HT1080 (cell line): ENCODE measurements around the gene FGFR2. TPM values are rescaled to one million over a fixed set of nuclear protein-coding genes. Genes with fewer than 3 reads are reported as not detected.
"Not testable (repeated sequence)": the region's sequence is repeated elsewhere in the genome, so short reads cannot be mapped to it uniquely, and the experiment has no call there.

ENCODE experiments used
- DNase-seq: peaks from one replicate; pipeline ENCODE4 v3.0.0-alpha.2; 2015; ENCODE audit warnings: low read depth
- total RNA-seq: library from RNA; depleted of rRNA; stranded (reverse); fragments of >200 nt; shearing (Covaris generic); gene quantifications from 2 replicates; pipeline ENCODE4 v1.2.3, GENCODE V29; 2014

The FGFR2 gene
- total RNA-seq, 1 experiment from 2014 or later: not detected

GRCh38 chr10:121556918-121557573 lies 41.2 kb downstream of the FGFR2 start:
- no peak for DNase-seq

GRCh38 chr10:121556455-121556854 lies 41.8 kb downstream of the FGFR2 start:
- no peak for DNase-seq

GRCh38 chr10:121554916-121555315 lies 43.3 kb downstream of the FGFR2 start:
- not testable (repeated sequence) for DNase-seq

DNA sequence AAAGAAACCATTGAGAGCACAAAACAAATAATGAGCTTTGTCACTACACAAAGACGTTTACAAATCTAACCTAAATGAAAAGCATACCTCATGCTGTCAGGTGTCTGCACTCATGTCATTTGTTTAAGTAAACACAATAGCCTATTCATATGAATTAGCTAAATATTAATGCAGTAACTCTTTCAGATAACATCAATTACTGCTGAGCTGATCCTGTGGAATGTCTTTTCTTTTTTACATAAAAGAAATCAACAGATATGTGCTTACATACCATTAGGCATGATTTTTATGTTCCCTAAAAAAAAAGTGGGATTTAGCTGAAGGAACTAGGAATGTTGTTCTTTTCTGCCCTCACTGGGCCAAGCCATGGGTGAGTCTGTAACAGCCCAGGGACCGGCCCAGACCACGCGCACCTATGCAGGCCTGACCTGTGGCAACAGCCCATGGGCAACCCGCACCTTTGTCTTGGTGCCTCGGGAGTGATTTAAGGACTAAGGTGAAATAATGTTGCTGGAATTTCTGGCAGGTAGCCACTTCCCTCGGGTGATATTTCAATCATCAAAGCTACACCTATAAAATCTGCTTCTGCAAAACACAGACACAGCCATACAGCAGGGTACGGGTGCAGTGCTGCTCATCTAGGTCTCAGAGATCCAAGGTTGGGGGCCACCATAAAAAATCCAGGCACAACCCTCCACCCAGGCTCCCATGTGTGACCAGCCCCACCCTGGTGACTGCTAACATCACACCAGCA lies 44.6 kb downstream of the FGFR2 start:
- DNase-seq: no peak

GRCh38 chr10:121552746-121553145 lies 45.5 kb downstream of the FGFR2 start:
- no peak for DNase-seq

DNA sequence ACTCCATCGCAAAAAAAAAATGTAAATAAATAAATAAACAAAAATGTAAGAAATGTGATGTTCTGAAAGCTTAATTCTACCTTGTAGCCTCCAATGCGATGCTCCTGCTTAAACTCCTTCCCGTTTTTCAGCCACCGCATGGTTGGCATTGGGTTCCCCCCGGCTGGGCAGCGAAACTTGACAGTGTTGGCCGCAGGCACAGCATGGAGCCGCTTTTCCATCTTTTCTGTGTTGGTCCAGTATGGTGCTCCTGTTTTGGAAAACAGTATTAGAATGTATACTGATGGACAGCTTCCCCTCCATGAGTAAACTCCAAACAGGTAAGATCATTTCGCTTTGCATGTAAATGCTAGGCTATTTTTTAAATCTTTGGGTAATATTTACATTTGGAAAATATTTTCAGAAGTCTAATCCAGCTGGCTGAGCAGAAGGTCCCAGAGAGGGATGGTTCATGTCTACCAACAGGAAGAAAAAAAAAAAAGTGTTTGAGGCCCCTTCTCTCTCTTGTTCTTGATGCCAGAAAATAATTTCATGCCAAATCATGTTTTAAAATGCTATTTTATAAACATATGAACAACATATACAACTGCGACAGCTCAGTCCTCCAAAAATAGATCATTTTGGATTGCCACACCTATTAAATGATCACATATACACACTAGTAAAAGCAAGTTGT lies 46.9 kb downstream of the FGFR2 start:
- DNase-seq: no peak

- DNase-seq: no peak
These were observed 53.9 kb downstream of the FGFR2 start for GRCh38 chr10:121544301-121544869.

DNA sequence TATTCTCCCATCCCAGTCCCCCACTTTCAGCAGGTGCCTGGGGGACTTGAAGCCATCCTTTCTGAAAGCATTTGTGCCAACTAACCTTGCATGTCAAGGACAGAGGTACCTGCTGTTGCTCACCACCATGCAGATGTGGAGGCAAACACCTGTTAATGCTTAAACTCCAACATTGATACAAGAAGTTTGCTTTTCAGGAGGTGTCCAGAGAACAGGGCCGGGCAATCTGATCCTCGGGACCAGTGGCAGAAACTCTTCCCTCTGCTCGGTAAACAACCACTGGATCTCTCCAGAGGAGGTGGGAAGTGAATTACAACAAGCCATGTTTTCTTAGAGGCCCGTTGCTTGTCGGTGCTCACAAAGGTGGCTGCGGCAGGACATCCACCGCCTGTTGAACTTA lies 54.7 kb downstream of the FGFR2 start:
- no peak for DNase-seq

- DNase-seq: no peak
These were observed 56.7 kb downstream of the FGFR2 start for GRCh38 chr10:121541450-121542120.

DNA sequence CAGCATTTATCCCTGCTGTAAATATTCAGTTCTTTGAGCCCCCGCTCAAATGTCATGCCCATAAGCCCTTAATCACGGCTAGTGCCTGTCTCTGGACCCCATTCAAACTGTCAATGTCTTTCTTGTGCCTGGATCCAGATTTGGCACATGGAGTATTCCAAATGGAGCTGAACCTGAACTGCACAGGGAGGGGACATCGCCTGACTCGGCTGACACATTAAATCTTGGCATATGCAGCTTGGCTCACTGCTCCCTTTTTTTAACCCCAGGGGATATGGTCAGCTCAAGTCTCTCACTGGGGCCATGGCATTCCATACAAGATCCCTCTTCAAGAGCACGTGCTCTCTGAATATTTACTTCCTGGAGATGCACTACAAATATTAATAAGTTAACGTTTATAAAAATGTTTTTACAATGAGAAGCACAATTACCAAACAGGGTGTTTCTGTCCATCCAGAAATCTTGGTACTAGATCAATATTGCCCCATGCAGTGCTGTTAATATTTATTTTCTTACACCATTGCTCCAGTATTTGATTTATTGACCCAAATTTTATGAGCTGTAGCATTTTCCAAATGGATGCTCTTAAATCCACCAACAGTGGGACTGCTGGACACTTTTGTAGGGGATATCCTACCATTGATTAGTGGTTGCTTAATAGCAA lies 57.4 kb downstream of the FGFR2 start:
- DNase-seq: no peak

- DNase-seq: no peak
These were observed 58.5 kb downstream of the FGFR2 start for GRCh38 chr10:121539786-121540185.

- no peak for DNase-seq
These were observed 61.8 kb downstream of the FGFR2 start for GRCh38 chr10:121536310-121536913.

DNA sequence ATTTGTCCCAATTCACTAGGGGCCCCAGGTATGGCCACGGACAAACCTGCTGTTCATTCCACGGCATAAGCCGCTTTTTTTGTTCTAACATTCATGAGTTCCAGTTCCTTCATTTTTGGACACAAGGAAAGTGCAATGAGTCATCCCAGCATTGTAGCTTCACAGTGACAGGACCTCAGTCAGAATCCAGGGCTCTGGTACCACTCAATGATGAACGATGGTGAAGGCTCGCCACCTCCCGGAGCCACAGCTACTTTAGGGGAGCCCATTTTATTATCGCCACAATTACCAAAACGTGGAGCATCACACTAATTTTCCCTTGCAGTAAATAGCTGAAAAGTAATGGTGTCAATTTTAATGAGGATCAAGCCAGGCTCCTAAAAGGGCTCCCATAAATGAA lies 62.9 kb downstream of the FGFR2 start:
- no peak for DNase-seq

DNA sequence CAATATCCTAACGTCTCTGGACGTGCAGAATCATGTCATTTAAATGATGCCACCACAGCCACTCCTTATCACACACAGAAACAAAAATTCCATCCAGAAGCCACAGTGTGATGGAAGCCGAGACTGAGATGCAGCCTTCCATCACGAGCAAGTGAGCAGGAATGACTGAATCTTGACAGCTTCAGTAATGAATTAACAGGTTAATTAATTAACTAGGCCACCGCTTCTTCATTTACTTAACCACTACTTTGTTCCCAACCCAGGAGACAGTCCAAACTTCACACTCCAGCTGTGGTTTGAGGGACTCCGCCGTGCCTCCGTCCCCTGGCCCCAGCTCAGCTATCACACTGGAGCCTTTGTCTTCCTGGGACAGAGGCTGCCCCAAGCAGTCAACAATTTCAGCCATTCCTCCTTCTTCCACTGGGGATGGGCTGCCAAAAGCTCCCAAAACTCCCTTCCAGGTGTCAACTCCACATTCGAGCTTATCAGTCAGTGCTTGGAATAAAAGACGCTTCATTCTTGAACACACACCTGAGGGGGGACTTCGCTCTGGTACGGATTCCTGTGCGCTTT lies 65.9 kb downstream of the FGFR2 start:
- DNase-seq: no peak

DNA sequence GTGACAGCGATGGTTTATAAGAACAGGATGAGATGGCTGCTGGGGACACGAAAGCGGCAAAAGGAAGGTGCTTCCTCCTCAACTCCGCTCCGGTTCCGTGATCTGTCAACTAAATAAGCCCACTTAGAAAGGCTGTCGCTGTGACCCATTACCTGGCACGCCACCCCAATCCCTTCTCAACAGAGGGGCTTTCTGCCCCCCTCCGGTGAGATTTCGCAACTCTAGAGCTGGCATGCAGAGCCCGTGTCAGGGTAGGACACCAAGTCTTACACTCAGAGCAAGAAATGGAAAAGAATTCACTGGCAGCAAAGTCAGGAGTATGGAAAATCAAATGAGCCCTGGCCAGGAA lies 66.4 kb downstream of the FGFR2 start:
- no peak for DNase-seq

- DNase-seq: no peak
These were observed 67.0 kb downstream of the FGFR2 start for GRCh38 chr10:121531076-121531829.

GRCh38 chr10:121530481-121531075 lies 67.7 kb downstream of the FGFR2 start:
- no peak for DNase-seq

DNA sequence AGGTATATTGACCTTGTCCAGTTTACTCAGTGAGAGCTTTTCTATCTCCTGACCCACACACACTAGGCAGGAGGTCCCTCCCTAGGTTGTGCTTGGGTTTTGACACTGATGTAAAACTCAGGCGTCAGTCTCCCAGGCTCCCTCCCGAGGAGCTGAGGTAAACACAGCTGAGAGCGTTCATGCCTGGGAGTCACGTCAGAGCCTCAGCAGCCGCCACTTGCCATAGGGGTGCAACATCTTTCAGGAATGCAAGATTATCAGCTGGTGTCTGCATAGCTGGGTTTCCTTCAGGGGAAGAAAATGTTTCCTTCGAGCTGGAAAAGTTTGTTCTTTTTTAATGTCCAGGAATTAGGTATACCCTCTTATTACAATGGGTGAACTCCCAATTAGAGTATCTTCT lies 70.6 kb downstream of the FGFR2 start:
- DNase-seq: no peak

DNA sequence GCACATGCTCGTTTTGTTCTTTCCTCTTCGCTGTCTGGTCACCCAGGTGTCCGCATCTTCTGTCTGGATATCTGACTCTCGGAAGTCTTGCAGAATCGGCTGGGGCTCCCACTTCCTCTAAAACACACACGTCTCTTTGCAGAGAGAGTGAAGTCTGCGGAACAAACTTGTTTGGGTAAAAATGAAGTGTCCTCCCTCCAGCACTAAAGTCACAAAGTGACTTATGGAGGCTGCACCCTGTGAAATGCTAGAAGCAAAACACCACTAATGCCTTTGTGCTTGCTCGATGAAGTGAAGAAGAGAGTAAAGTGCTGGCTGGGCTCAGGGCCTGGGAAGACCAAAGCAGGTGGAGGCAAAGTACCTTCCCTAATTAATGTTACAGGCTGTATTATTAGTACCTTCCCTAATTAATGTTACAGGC lies 71.4 kb downstream of the FGFR2 start:
- DNase-seq: no peak
